H9 (cell line): ENCODE data around the gene CHL1. TPM values are rescaled to one million over a fixed set of nuclear protein-coding genes. Genes with fewer than 3 reads are reported as not detected.

Source experiments
- DNase-seq: peaks from one replicate; pipeline ENCODE4 v3.0.0-alpha.2; 2017
- H2AFZ ChIP-seq: one replicate; pipeline ENCODE4 v1.6.1; 2013; ENCODE audit warnings: mild to moderate bottlenecking, low read length, control low read depth, moderate library complexity
- H2AK5ac ChIP-seq: 2 replicates; pipeline ENCODE4 v1.6.1; 2013; ENCODE audit warnings: low read length, control low read depth, mixed read lengths; ENCODE audit not compliant: insufficient read length
- H2BK120ac ChIP-seq: one replicate; pipeline ENCODE4 v1.6.1; 2013; ENCODE audit warnings: low read depth, mild to moderate bottlenecking, low read length, control low read depth, inconsistent platforms; ENCODE audit not compliant: poor library complexity, severe bottlenecking
- H2BK12ac ChIP-seq: 2 replicates; pipeline ENCODE4 v1.6.1; 2013; ENCODE audit warnings: low read length, control low read depth, mixed read lengths, low read depth; ENCODE audit not compliant: insufficient read length
- H2BK15ac ChIP-seq: 2 replicates; pipeline ENCODE4 v1.6.1; 2013; ENCODE audit warnings: low read depth, low read length, control low read depth
- H2BK20ac ChIP-seq: one replicate; pipeline ENCODE4 v1.6.1; 2013; ENCODE audit warnings: low read depth, mild to moderate bottlenecking, low read length, control low read depth, inconsistent platforms; ENCODE audit not compliant: poor library complexity, severe bottlenecking
- H2BK5ac ChIP-seq: 2 replicates; pipeline ENCODE4 v1.6.1; 2013; ENCODE audit warnings: low read length, control low read depth, mixed read lengths; ENCODE audit not compliant: insufficient read length
- H3K14ac ChIP-seq: 2 replicates; pipeline ENCODE4 v1.6.1; 2013; ENCODE audit warnings: low read length, control low read depth; ENCODE audit not compliant: insufficient read depth
- H3K18ac ChIP-seq: 2 replicates; pipeline ENCODE4 v1.6.1; 2013; ENCODE audit warnings: low read depth, mild to moderate bottlenecking, mixed read lengths, low read length, control low read depth; ENCODE audit not compliant: insufficient read length
- H3K23ac ChIP-seq: 2 replicates; pipeline ENCODE4 v1.6.1; 2013; ENCODE audit warnings: low read length, control low read depth, mixed read lengths, low read depth; ENCODE audit not compliant: insufficient read length
- H3K23me2 ChIP-seq: 2 replicates; pipeline ENCODE4 v1.6.1; 2013; ENCODE audit warnings: low read depth, mild to moderate bottlenecking, mixed read lengths, low read length, control low read depth; ENCODE audit not compliant: insufficient read length, poor library complexity, severe bottlenecking
- H3K27ac ChIP-seq: 2 replicates; pipeline ENCODE4 v1.5.1; 2013; ENCODE audit warnings: low read length, control low read depth, mixed read lengths, low read depth; ENCODE audit not compliant: insufficient read length
- H3K27me3 ChIP-seq: 2 replicates; pipeline ENCODE4 v1.6.1; 2013; ENCODE audit warnings: low read length, control low read depth, inconsistent platforms; ENCODE audit not compliant: insufficient read depth
- H3K4ac ChIP-seq: 2 replicates; pipeline ENCODE4 v1.6.1; 2013; ENCODE audit warnings: low read depth, mild to moderate bottlenecking, control low read depth, inconsistent platforms, low read length, moderate library complexity
- H3K4me1 ChIP-seq: 2 replicates; pipeline ENCODE4 v1.6.1; 2013; ENCODE audit warnings: low read length, control low read depth, inconsistent platforms; ENCODE audit not compliant: insufficient read depth
- H3K4me2 ChIP-seq: 2 replicates; pipeline ENCODE4 v1.6.1; 2013; ENCODE audit warnings: low read length, control low read depth, mixed read lengths; ENCODE audit not compliant: insufficient read length, insufficient read depth
- H3K56ac ChIP-seq: 2 replicates; pipeline ENCODE4 v1.6.1; 2013; ENCODE audit warnings: low read depth, mild to moderate bottlenecking, mixed read lengths, low read length, control low read depth; ENCODE audit not compliant: insufficient read length
- H3K79me1 ChIP-seq: 2 replicates; pipeline ENCODE4 v1.6.1; 2013; ENCODE audit warnings: low read depth, mild to moderate bottlenecking, moderate library complexity, low read length, control low read depth, inconsistent platforms; ENCODE audit not compliant: insufficient read depth, poor library complexity, severe bottlenecking
- H3K79me2 ChIP-seq: 2 replicates; pipeline ENCODE4 v1.6.1; 2013; ENCODE audit warnings: low read length, control low read depth, inconsistent platforms; ENCODE audit not compliant: insufficient read depth
- H3K9ac ChIP-seq: 2 replicates; pipeline ENCODE4 v1.6.1; 2013; ENCODE audit warnings: low read length, control low read depth, mixed read lengths; ENCODE audit not compliant: insufficient read length; ENCODE audit errors: extremely low read depth
- H3K9me3 ChIP-seq: one replicate; pipeline ENCODE4 v1.6.1; 2013; ENCODE audit warnings: low read depth, low read length, inconsistent platforms; ENCODE audit not compliant: control insufficient read depth
- H3T11ph ChIP-seq: one replicate; pipeline ENCODE4 v1.6.1; 2013; ENCODE audit warnings: mild to moderate bottlenecking, low read length, control low read depth, inconsistent platforms
- H4K20me1 ChIP-seq: one replicate; pipeline ENCODE4 v1.6.1; 2013; ENCODE audit not compliant: control insufficient read depth, insufficient read length, insufficient read depth
- H4K5ac ChIP-seq: 2 replicates; pipeline ENCODE4 v1.6.1; 2013; ENCODE audit warnings: low read depth, mild to moderate bottlenecking, mixed read lengths, low read length, control low read depth; ENCODE audit not compliant: insufficient read length
- H4K8ac ChIP-seq: replicated peaks from 2 replicates; pipeline ENCODE4 v1.6.1; 2013; ENCODE audit warnings: low read length, control low read depth, mixed read lengths, low read depth; ENCODE audit not compliant: insufficient read length
- H4K91ac ChIP-seq: 2 replicates; pipeline ENCODE4 v1.6.1; 2013; ENCODE audit warnings: low read depth, mild to moderate bottlenecking, moderate library complexity, mixed read lengths, low read length, control low read depth; ENCODE audit not compliant: insufficient read length
- H3K27ac Mint-ChIP-seq, 3 experiments: 2 replicates in 2 of 3; 3 replicates in 1 of 3; pipeline ENCODE4 v1.8.0; 2020 to 2021; ENCODE audit warnings: mixed read lengths in 3 of 3, mild to moderate bottlenecking in 1 of 3, moderate library complexity in 1 of 3
- H3K27me3 Mint-ChIP-seq: 2 replicates; pipeline ENCODE4 v1.8.0; 2021; ENCODE audit warnings: low read depth, mild to moderate bottlenecking, moderate library complexity, mixed read lengths
- H3K36me3 Mint-ChIP-seq, 3 experiments: 2 replicates in 2 of 3; 3 replicates in 1 of 3; pipeline ENCODE4 v1.8.0; 2020 to 2021; ENCODE audit warnings: low read depth in 3 of 3, mixed read lengths in 3 of 3; ENCODE audit not compliant: insufficient read depth in 1 of 3
- H3K4me1 Mint-ChIP-seq, 2 experiments: 2 replicates each; pipeline ENCODE4 v1.8.0; 2020; ENCODE audit warnings: mixed read lengths in 2 of 2
- H3K4me3 Mint-ChIP-seq, 2 experiments: 2 replicates in 1 of 2; 3 replicates in 1 of 2; pipeline ENCODE4 v1.8.0; 2020 to 2021; ENCODE audit warnings: mild to moderate bottlenecking in 2 of 2, mixed read lengths in 2 of 2, moderate library complexity in 1 of 2
- H3K9me3 Mint-ChIP-seq, 2 experiments: 2 replicates in 1 of 2; 3 replicates in 1 of 2; pipeline ENCODE4 v1.8.0; 2020; ENCODE audit warnings: mild to moderate bottlenecking in 2 of 2, mixed read lengths in 2 of 2, moderate library complexity in 1 of 2
- WGBS: extraction: QIAGEN DNeasy Blood & Tissue Kit; methylation state at CpG from one replicate; pipeline ENCODE4 v1.1.7; 2013; ENCODE audit warnings: missing lambda C conversion rate, low lambda C conversion rate, mixed read lengths; ENCODE audit not compliant: insufficient read length; ENCODE audit errors: extremely low coverage; 5-methylcytosine and 5-hydroxymethylcytosine counted together
- total RNA-seq: library from RNA; stranded (reverse); gene quantifications from 2 replicates; pipeline ENCODE4 v1.2.1, GENCODE V29; 2021
- TF ChIP-seq, protein P1 (sequence below): fragments of 200-600 bp; sonication (generic); conservative IDR thresholded peaks from 3 replicates; pipeline ENCODE4 v1.8.0; 2021; ENCODE audit warnings: antibody characterized with exemption, mild to moderate bottlenecking

CHL1 gene
- total RNA-seq, 1 experiment from 2014 or later = not detected

DNA sequence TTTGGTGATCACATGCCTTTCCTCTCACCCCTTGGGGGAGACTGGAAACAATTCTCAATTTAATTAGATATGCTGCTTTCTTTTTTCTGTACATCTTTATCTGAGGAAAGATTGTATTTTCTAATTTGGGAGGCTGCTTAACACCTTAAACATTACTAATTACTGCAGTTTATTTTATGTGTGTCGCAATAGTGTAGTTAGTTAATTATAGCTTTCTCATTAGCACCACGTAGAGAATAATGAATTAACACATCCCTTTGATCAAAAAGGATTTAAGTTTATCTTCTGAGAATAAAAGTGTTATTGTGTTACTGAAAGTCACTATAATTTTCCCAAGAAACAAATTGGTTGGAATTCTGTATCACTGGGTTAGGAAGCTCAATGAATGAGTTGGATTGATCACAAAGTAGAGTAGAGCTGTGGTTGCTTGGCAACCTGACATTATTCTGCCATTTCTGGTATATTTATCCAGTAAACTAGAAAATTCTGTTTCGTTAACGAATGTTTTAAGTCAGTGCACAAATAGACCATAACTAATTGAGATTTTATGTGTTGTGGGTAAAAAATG is 4.3 kb downstream of the CHL1 start:
- Histone ChIP-seq H3K4me1 (no peaks in the 10 kb centered on the region), H3K14ac (no peak overlapping the region), H3K9ac (no peak overlapping the region), H3K79me2 (no peaks in the 10 kb centered on the region), H3K9me3 (no peaks in the 10 kb centered on the region), H3K79me1 (no peaks in the 10 kb centered on the region), H4K20me1 (no peaks in the 10 kb centered on the region), H3K18ac (no peak overlapping the region), H3K23me2 (peaks cover 16% of the 10 kb centered on the region), H3K56ac (no peak overlapping the region), H2BK5ac (no peak overlapping the region), H3K27me3 (peaks cover 6% of the 10 kb centered on the region; the same call in 1 of the 2 replicates), H4K5ac (no peak overlapping the region), H3K23ac (no peak overlapping the region), H2BK12ac (no peak overlapping the region), H4K8ac (no peak overlapping the region), H2AK5ac (no peak overlapping the region), H2AFZ (no peak overlapping the region), H2BK20ac (no peak overlapping the region), H2BK120ac (no peak overlapping the region), H3K4me2 (no peak overlapping the region), H4K91ac (no peak overlapping the region), H2BK15ac (no peak overlapping the region), H3T11ph (no peak overlapping the region), H3K27ac (no peak overlapping the region), H3K4ac (no peak overlapping the region)
- H3K27me3 Mint-ChIP-seq = peaks cover 56% of the 10 kb centered on the region
- TF ChIP-seq, protein P1, sequence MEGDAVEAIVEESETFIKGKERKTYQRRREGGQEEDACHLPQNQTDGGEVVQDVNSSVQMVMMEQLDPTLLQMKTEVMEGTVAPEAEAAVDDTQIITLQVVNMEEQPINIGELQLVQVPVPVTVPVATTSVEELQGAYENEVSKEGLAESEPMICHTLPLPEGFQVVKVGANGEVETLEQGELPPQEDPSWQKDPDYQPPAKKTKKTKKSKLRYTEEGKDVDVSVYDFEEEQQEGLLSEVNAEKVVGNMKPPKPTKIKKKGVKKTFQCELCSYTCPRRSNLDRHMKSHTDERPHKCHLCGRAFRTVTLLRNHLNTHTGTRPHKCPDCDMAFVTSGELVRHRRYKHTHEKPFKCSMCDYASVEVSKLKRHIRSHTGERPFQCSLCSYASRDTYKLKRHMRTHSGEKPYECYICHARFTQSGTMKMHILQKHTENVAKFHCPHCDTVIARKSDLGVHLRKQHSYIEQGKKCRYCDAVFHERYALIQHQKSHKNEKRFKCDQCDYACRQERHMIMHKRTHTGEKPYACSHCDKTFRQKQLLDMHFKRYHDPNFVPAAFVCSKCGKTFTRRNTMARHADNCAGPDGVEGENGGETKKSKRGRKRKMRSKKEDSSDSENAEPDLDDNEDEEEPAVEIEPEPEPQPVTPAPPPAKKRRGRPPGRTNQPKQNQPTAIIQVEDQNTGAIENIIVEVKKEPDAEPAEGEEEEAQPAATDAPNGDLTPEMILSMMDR = no peak
- no CpG with 5 or more reads among the region's 4 CpGs for WGBS
- H3K4me1 Mint-ChIP-seq = peaks cover 0 to 5% of the 10 kb centered on the region in 2 experiments; a peak in 2 of 4 replicates
- no peak overlapping the region for H3K4me3 Mint-ChIP-seq
- H3K9me3 Mint-ChIP-seq = no peaks in the 10 kb centered on the region
- H3K27ac Mint-ChIP-seq = no peak overlapping the region
- no peaks in the 10 kb centered on the region; a peak in 1 of 7 replicates for H3K36me3 Mint-ChIP-seq
- no peak for DNase-seq
